GM12878 (cell line): ENCODE results near the gene AKAP9.

Experiments
- BCL11A ChIP-seq: IDR thresholded peaks from 2 replicates; pipeline ENCODE4 v1.6.1; 2011; ENCODE audit warnings: low read depth, low read length
- CTCF ChIP-seq, 3 experiments: IDR thresholded peaks in 2 of 3; conservative IDR thresholded peaks in 1 of 3; 2 replicates each; pipeline ENCODE4 v1.5.1; 2011; ENCODE audit warnings: low read depth in 3 of 3, low read length in 3 of 3, mild to moderate bottlenecking in 3 of 3, control low read depth in 2 of 3, moderate library complexity in 2 of 3, inconsistent platforms in 1 of 3, mixed read lengths in 1 of 3; ENCODE audit not compliant: control insufficient read depth in 2 of 3, insufficient read depth in 1 of 3; ENCODE audit errors: extremely low read depth in 1 of 3
- EGR1 ChIP-seq, 2 experiments: IDR thresholded peaks; 1 replicate in 1 of 2; 2 replicates in 1 of 2; pipeline ENCODE4 v1.6.1; 2011 to 2012; ENCODE audit warnings: low read depth in 2 of 2, low read length in 2 of 2, borderline replicate concordance in 1 of 2, mild to moderate bottlenecking in 1 of 2, moderate library complexity in 1 of 2
- HDAC2 ChIP-seq: fragments of 200-600 bp; sonication (generic); IDR thresholded peaks from 2 replicates; pipeline ENCODE4 v1.6.1; 2017
- JUND ChIP-seq: IDR thresholded peaks from 2 replicates; pipeline ENCODE4 v1.6.1; 2012; ENCODE audit warnings: low read depth, mild to moderate bottlenecking, low read length, improper control_type of control experiment, moderate library complexity
- MEF2A ChIP-seq: IDR thresholded peaks from 2 replicates; pipeline ENCODE4 v1.6.1; 2011; ENCODE audit warnings: low read depth, mild to moderate bottlenecking, low read length, moderate library complexity; ENCODE audit not compliant: insufficient read depth
- NRF1 ChIP-seq: conservative IDR thresholded peaks from 2 replicates; pipeline ENCODE4 v1.6.1; 2011; ENCODE audit warnings: mild to moderate bottlenecking, low read depth, low read length, improper control_type of control experiment
- PBX3 ChIP-seq: IDR thresholded peaks from 2 replicates; pipeline ENCODE4 v1.6.1; 2011; ENCODE audit warnings: mild to moderate bottlenecking, low read depth, low read length, moderate library complexity; ENCODE audit not compliant: insufficient replicate concordance
- POLR2A ChIP-seq: IDR thresholded peaks from 2 replicates; pipeline ENCODE4 v1.6.1; 2011; ENCODE audit warnings: low read depth, mild to moderate bottlenecking, low read length
- RFX5 ChIP-seq: IDR thresholded peaks from 2 replicates; pipeline ENCODE4 v1.6.1; 2011; ENCODE audit warnings: low read depth, low read length, improper control_type of control experiment
- SPI1 ChIP-seq: IDR thresholded peaks from 2 replicates; pipeline ENCODE4 v1.6.1; 2011; ENCODE audit warnings: low read depth, mild to moderate bottlenecking, low read length, moderate library complexity, borderline replicate concordance; ENCODE audit not compliant: insufficient read depth

GRCh38 chr7:92051655-92052054 is 111.0 kb downstream of the AKAP9 start:
- TF ChIP-seq JUND: no peak
- no peak for TF ChIP-seq CTCF (IDR thresholded peaks at IDR 0.05 in 2 of 3, conservative IDR thresholded peaks at IDR 0.05 in 1 of 3; ENCODE audit: control insufficient read depth in 2 of 3, extremely low read depth in 1 of 3, insufficient read depth in 1 of 3, low read depth in 3 of 3, low read length in 3 of 3)
- no peak for TF ChIP-seq SPI1
- no peak for TF ChIP-seq POLR2A
- no peak for TF ChIP-seq HDAC2
- no peak for TF ChIP-seq BCL11A
- no peak for TF ChIP-seq PBX3
- TF ChIP-seq NRF1: no peak
- no peak for TF ChIP-seq MEF2A
- no peak for TF ChIP-seq RFX5
- no peak for TF ChIP-seq EGR1 (IDR thresholded peaks at IDR 0.05; ENCODE audit: borderline replicate concordance in 1 of 2, low read depth in 2 of 2, low read length in 2 of 2)
